Astrocyte (in vitro differentiated cells and primary cell): ENCODE results near the gene C1orf122.

Source experiments
- EZH2 ChIP-seq: IDR thresholded peaks from 2 replicates; pipeline ENCODE4 v1.6.1; 2012; ENCODE audit warnings: mild to moderate bottlenecking, low read length, inconsistent platforms; ENCODE audit not compliant: insufficient read depth
- TF ChIP-seq, protein P1 (sequence below): IDR thresholded peaks from 2 replicates; pipeline ENCODE4 v1.5.1; 2011; ENCODE audit warnings: low read depth, mild to moderate bottlenecking, inconsistent platforms, low read length, moderate library complexity; ENCODE audit not compliant: insufficient read depth

DNA sequence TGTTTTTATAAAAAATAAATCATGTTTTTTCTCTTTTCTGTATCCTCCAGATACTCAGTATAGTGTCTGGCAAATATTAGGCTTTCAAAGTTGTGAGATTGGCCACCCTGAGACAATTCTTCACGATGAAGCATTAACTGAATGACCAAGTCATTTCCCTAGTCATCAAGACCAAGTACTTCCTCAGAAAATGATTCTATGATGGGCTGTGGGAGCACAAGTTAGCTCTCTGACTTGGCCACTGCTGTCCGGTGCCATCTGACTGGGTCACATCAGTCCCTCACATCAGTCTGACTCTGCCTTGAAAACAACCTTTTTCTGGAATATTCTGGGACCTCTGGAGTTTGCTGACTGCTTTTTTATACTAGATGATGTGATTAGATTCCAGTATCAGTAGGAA, 13.9 kb downstream of the C1orf122 start:
- TF ChIP-seq, protein P1, sequence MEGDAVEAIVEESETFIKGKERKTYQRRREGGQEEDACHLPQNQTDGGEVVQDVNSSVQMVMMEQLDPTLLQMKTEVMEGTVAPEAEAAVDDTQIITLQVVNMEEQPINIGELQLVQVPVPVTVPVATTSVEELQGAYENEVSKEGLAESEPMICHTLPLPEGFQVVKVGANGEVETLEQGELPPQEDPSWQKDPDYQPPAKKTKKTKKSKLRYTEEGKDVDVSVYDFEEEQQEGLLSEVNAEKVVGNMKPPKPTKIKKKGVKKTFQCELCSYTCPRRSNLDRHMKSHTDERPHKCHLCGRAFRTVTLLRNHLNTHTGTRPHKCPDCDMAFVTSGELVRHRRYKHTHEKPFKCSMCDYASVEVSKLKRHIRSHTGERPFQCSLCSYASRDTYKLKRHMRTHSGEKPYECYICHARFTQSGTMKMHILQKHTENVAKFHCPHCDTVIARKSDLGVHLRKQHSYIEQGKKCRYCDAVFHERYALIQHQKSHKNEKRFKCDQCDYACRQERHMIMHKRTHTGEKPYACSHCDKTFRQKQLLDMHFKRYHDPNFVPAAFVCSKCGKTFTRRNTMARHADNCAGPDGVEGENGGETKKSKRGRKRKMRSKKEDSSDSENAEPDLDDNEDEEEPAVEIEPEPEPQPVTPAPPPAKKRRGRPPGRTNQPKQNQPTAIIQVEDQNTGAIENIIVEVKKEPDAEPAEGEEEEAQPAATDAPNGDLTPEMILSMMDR, result no peak
- no peak for TF ChIP-seq EZH2
